ENCODE measurements around the gene ZNF804B.

The ZNF804B gene

DNA sequence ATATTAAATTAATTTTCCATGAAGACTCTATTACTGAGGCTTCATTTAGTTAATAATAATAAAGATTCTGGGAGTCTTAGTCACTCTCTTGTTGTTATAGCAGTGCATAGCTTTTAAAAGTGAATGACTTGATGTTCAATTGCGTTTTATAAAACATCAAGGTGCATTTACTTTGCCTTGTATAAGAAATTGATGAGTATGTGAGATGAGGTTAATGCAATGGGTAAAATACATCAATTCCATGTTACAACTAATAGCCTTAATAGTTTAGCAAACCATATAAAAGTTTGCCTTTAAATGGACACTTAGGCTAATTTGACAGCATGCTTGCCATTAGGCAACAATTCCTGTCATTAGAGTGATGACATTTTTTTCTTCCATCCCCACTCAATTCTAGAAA, 209.7 kb downstream of the ZNF804B start:
- DNase-seq (ENCODE audit: low spot score) = no peak

DNA sequence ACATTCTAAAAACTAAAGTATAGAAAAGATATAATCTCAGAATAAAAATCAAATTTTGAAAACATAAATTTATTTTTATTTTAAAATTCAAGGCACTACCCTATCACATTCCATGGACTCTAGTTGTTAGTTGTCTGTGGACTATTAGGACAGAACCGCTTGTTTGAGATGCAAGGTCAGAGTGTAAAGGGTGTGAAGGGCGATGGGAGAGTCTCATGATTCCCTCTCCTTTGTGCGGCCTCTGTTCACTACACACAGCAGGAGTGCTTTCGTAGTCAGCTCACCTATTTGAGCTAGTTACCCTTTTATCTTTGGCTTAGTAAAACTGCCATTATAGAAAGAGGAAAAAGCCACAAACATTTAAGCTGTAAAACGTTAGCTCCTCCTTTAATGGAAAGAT, 225.8 kb downstream of the ZNF804B start:
- DNase-seq (ENCODE audit: low spot score) = no peak

GRCh38 chr7:89001306-89001705, 241.8 kb downstream of the ZNF804B start:
- no peak for DNase-seq (ENCODE audit: low spot score)

DNA sequence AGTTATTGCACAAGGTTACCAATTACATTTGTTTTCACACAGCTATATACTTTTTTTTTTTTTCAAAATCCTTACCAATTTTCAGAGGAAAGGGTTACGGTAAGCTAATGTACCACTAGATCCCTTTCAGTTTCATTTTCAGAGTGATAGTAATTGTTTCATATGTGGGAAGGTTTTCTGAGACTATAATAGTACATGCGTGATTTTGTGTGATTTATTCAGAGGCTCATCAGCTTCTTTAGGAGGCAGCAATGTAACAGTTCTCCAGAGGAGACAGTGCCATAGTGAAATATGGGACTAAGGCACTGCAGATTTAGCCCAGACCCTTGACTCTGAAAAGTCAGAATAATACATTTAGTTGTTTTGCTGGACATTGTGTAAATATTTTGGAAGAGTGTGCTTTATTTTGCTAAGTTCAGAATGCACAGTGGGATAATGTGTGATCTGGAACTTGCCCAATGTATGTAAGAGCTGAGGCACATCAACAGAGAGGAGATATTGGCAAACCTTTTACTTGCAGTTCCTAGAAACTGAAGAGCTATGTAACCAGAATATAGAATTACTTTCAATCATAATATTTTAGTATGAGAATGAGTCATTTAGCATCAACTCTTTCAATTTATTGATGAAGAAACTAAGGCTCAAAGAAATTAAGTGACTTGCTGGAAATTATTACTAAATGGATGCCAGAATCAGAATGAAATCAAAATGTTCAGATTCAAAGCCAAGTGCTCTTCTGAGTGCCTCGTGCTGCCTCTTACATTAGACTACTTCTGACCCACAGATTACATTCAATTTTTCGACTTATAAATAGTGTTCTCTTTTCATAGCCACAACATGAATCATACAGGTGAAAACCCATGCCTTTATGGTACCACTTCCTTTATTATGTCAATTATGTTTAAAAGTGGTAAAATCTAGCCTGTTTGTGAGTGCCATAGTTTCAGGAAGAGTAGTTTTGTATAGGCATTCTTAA, 243.8 kb downstream of the ZNF804B start:
- DNase-seq (ENCODE audit: low spot score) = peak; percentile 1

GRCh38 chr7:89012016-89012415, 252.5 kb downstream of the ZNF804B start:
- no peak for DNase-seq (ENCODE audit: low spot score)

DNA sequence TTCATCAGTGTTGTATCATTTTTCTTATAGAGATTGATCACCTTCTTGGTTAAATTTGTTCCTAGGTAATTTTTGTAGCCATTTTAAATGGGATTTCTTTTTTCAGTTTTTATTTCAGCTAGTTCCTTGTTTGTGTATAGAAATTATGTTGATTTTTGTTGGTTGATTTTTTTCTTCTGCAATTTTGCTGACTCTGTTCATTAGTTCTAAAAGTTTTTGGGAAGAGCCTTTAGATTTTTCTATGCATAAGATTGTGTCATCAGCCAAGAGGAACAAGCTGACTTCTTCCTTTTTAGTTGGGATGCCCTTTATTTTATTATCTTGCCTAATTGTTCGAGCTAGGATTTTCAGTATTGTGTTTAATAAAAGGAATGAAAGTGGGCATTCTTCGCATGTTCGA, 258.2 kb downstream of the ZNF804B start:
- no peak for DNase-seq (ENCODE audit: low spot score)

GRCh38 chr7:89021741-89022140, 262.2 kb downstream of the ZNF804B start:
- DNase-seq (ENCODE audit: low spot score) = no peak

GRCh38 chr7:89023206-89023605, 263.7 kb downstream of the ZNF804B start:
- no peak for DNase-seq (ENCODE audit: low spot score)

DNA sequence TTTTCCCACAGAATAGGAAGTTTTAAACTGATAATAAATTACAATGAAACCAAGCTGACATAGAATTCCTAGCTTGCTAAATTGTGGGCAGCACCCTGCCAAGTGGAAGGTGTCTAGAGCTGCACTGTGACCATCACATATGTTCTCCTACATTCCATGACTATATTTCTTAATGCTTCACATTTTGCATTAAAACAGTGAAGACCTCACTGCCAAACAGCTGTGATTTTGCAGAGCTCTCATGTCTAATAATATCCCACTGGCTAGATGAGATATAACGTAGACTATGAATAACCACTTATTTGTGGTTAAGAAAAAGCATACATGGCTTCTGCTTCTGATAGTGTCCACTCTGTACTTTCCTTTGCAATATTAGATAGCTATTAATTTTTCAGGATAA, 264.4 kb downstream of the ZNF804B start:
- no peak for DNase-seq (ENCODE audit: low spot score)

DNA sequence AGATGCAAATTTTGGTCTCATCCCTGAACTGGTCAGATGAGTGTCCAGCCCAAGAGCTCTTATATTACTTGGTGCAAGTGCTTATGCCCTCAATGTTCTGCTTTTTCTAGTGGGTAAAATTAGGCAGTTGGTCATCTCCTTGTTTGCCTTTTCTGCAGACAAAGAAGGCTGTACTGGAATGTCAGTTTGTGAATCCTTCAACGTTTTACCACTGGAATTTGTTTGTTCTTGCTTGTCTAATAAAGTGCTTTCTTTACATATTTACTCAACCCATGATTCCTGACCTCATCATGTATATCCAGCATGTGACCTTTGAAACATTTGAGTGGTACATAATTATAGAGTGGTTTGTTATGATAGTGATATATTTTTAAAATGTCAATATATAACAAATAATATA, 268.3 kb downstream of the ZNF804B start:
- DNase-seq (ENCODE audit: low spot score) = no peak

GRCh38 chr7:89028319-89028718, 268.8 kb downstream of the ZNF804B start:
- no peak for DNase-seq (ENCODE audit: low spot score)

DNA sequence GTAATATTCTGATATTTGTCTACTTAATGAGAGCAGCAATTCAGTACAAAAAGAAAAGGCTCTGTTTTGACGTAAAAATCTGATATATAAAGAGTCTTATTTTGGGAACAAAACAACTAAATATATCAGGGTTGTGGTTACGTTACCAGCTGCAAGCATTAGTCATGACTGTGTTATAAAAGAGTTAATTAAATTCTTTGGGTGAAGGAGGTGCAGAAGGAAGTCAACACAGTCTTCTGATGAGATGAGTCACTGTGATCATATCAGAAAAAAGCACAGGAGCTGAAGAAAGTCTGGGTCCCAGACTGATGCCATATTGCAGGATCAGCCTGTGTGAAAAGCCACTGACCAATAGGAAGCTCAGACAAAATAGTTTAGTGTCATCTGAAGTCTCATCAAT, 270.4 kb downstream of the ZNF804B start:
- no peak for DNase-seq (ENCODE audit: low spot score)

GRCh38 chr7:89041240-89041639, 281.7 kb downstream of the ZNF804B start:
- no peak for DNase-seq (ENCODE audit: low spot score)

GRCh38 chr7:89042940-89043339, 283.4 kb downstream of the ZNF804B start:
- no peak for DNase-seq (ENCODE audit: low spot score)

- no peak for DNase-seq (ENCODE audit: low spot score)
Observed at GRCh38 chr7:89049043-89049442, 289.5 kb downstream of the ZNF804B start.

DNA sequence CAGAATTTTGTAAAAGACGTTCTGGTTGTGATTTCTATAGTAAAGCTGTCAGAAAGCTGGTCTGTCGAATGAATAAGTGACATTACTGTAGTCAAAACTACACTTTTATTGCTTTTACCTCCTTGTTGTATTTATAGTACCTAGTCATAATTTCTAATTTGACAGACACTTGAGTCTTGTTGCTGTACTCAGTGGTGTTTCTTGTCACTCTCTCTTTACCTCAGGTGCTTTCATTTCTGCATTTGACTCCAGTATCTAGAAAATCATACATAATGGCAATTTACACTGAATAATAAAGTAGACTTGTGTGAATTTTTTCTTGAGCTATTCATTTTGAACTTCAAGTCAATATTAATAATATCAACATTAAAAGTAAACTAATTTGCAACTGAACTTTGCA, 293.6 kb downstream of the ZNF804B start:
- DNase-seq (ENCODE audit: low spot score) = no peak

DNA sequence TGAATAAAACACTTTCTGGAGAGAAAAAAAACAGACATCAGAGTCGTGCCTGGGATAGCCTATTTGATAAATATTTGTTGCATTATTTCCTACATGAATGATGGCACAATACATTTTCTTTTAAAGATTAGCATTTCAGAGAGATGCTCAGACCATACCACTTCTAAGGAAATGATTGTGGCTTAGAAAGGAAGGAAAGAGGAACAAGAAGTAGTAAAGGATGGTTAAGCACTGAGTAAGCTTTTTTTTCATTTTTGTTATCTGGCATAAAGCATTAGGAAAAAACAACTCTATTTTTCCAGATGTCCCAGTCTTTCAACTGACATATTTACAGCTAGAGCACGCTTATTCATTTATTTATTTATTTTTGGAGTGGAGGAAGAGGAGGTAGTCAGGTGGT, 294.9 kb downstream of the ZNF804B start:
- DNase-seq (ENCODE audit: low spot score) = no peak

GRCh38 chr7:89060234-89060633, 300.7 kb downstream of the ZNF804B start:
- no peak for DNase-seq (ENCODE audit: low spot score)

DNA sequence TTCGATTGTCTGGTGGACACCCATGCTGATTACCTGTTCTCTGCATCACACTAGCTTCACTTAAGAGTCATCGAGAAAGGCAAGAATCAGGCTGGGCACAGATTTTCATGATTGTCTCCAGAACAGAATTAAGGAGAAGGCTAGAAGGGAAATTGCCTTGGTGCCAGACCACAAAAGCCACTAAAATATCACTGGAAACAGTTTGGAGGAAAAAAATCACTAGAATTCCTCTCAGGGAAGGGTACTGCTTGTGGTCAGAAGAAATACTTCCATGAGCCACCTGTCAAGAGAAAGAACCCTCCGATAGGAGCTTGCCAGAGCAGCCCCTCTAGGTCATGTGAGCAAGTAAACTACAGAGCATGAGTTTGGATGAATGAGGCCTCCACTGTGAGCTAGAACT, 305.3 kb downstream of the ZNF804B start:
- no peak for DNase-seq (ENCODE audit: low spot score)

- no peak for DNase-seq (ENCODE audit: low spot score)
Observed at GRCh38 chr7:89067048-89067447, 307.5 kb downstream of the ZNF804B start.

DNA sequence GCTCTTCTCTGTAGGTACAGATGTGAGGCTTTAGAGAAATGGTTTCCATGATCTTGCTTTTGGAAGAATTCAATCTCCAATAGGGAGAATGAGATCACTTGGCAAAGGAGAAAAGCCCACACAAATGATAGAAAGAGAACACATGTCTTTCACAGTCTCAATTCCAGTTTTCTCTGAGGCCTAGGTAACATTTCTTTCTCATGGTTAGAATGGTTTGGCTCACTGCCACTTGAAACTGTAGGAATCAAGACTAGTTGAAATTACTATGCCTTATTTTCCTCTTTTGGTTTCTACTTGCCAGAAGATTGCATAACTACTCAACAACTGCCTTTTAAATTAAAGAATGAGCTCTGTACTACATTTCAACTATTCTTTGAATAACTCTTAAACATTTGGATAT, 312.6 kb downstream of the ZNF804B start:
- DNase-seq (ENCODE audit: low spot score) = no peak

DNA sequence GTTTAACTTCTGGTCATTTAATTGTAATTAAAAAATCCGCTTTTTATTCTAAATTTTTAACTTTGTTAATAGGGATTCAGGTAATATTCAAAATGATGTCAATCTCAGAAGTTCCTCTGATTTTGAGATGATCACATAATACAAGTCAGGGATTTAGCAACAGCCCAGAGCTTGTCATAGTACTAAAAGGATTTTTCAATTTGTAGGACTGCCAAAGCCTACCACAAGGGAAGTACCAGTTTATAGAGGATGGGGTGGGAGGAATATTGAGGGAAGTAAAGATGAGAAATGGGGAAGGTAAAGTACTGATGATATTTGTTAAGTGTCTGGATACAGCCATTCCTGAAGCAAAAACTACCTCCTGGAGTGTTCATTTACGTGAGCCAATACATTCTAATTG, 314.3 kb downstream of the ZNF804B start:
- DNase-seq (ENCODE audit: low spot score) = no peak

DNA sequence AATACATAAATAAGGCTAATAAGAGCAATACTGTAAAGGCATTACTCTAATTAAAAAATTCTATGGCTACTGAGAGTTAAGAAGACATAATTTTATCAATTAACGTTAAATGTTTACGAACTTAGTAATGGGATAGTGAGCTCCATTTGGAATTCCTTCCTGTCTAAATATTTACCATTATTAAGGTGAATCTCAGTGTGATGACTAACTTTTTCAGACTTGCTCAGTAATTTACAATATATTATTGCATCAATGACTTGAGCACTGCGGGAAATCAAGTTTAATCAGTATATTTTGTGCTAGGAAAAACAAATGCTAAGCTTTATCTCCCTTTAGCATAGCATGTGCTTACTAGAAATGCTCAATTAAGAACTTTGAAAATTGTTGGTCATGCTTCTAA, 318.5 kb downstream of the ZNF804B start:
- no peak for DNase-seq (ENCODE audit: low spot score)

DNA sequence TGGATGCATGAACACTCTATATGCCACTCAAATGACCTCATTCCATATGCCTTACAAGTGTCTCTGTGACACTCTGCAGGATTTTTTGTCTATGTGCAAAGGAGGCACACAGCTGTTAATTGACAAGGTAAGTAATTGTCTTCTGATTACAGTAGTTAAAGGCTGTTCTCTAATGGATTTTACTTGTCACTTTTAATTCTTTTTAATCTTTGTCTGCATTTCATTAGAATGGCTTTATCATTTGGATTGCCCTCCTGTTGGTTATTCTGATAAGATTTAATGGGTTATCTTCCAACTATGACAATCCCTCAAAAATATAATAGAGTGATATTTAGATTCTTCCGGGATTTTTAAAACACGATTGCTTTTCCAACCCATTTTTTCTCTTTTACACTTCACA, 326.1 kb downstream of the ZNF804B start:
- no peak for DNase-seq (ENCODE audit: low spot score)

Data from CD4-positive, alpha-beta T cell treated with Interleukin-15 for 4 hours (primary cell).